Measurements from ENCODE around the gene PRDM5.

Gene PRDM5

GRCh38 chr4:120801137-120801758 is 121.3 kb downstream of the PRDM5 start:
- peak; percentile 29 for DNase-seq (ENCODE audit: low read depth)
- no peak for TF ChIP-seq CTCF (conservative IDR thresholded peaks at IDR 0.05; ENCODE audit: low read depth, low read length)

GRCh38 chr4:120798570-120798969 is 124.0 kb downstream of the PRDM5 start:
- H3K4me3 ChIP-seq (ENCODE audit: low read depth, low read length), result no peak overlapping the region
- no peak for DNase-seq (ENCODE audit: low read depth)
- no peak for TF ChIP-seq CTCF (conservative IDR thresholded peaks at IDR 0.05; ENCODE audit: low read depth, low read length)

More at GRCh38 chr4:120801137-120801758, 121.3 kb downstream of the PRDM5 start:
- H3K4me3 ChIP-seq (ENCODE audit: low read depth, low read length), result no peak overlapping the region

- no peak for DNase-seq (ENCODE audit: low read depth)
- no peak overlapping the region for H3K4me3 ChIP-seq (ENCODE audit: low read depth, low read length)
- no peak for TF ChIP-seq CTCF (conservative IDR thresholded peaks at IDR 0.05; ENCODE audit: low read depth, low read length)
Observed at GRCh38 chr4:120796271-120796670, 126.3 kb downstream of the PRDM5 start.

GRCh38 chr4:120785202-120785601 is 137.3 kb downstream of the PRDM5 start:
- DNase-seq (ENCODE audit: low read depth), result no peak
- TF ChIP-seq CTCF (conservative IDR thresholded peaks at IDR 0.05; ENCODE audit: low read depth, low read length), result no peak
- no peak overlapping the region for H3K4me3 ChIP-seq (ENCODE audit: low read depth, low read length)

GRCh38 chr4:120777459-120777858 is 145.1 kb downstream of the PRDM5 start:
- H3K4me3 ChIP-seq (ENCODE audit: low read depth, low read length), result no peak overlapping the region
- TF ChIP-seq CTCF (conservative IDR thresholded peaks at IDR 0.05; ENCODE audit: low read depth, low read length), result no peak
- peak; percentile 25 for DNase-seq (ENCODE audit: low read depth)

- no peak overlapping the region for H3K4me3 ChIP-seq (ENCODE audit: low read depth, low read length)
- no peak for DNase-seq (ENCODE audit: low read depth)
- no peak for TF ChIP-seq CTCF (conservative IDR thresholded peaks at IDR 0.05; ENCODE audit: low read depth, low read length)
Observed at GRCh38 chr4:120775431-120775830, 147.1 kb downstream of the PRDM5 start.

- no peak overlapping the region for H3K4me3 ChIP-seq (ENCODE audit: low read depth, low read length)
- peak; percentile 25 for DNase-seq (ENCODE audit: low read depth)
- TF ChIP-seq CTCF (conservative IDR thresholded peaks at IDR 0.05; ENCODE audit: low read depth, low read length), result no peak
Observed at GRCh38 chr4:120773641-120774040, 148.9 kb downstream of the PRDM5 start.
